HG02642 (cell line): ENCODE data around the gene PTMS.

ENCODE experiments used
- ATAC-seq: cut with Tn5 transposase; IDR thresholded peaks from one replicate; pipeline ENCODE4 v1.9.1; 2021; ENCODE audit warnings: mild to moderate bottlenecking; ENCODE audit not compliant: unreplicated experiment, poor library complexity

PTMS gene

DNA sequence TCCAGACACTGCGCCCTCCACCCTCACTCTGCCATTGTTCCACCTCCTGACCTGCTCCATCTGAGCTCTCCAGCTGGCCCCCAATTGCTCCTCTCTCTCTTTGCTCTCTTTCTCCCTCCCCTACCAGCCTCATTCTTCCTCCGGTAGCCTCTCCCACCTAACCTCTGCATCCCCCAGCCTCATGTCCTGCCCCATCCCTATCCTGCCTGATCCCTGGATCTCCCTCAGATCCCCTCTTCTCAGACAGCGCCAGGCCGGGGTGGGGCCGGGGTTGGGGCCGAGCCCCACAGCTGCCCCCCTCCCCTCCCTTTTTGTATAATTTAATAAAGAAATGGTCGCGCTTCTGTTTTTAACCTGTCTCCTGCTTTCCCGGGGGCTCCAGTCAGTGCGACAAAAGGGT lies 4.4 kb downstream of the PTMS start:
- no peak for ATAC-seq

DNA sequence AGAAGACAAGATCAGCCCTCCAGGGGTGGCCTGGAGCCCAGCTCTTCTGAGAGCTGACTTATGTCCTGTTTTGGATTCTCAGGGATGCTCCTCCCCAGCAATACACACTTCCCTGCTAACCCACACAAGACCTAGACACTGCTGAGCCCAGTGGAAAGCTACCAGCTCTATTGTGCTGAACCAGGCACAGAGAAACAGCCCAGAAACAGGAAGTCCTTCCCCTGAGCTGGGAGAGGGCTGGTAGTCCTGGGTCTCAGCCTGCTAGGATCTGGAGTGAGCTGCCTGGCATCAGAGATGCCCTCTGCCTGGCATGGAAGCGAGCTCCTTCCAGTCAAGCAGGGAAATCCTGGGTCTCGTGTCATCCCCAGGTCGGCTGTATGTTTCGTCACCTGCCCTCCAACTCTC lies 4.9 kb downstream of the PTMS start:
- ATAC-seq, result no peak

DNA sequence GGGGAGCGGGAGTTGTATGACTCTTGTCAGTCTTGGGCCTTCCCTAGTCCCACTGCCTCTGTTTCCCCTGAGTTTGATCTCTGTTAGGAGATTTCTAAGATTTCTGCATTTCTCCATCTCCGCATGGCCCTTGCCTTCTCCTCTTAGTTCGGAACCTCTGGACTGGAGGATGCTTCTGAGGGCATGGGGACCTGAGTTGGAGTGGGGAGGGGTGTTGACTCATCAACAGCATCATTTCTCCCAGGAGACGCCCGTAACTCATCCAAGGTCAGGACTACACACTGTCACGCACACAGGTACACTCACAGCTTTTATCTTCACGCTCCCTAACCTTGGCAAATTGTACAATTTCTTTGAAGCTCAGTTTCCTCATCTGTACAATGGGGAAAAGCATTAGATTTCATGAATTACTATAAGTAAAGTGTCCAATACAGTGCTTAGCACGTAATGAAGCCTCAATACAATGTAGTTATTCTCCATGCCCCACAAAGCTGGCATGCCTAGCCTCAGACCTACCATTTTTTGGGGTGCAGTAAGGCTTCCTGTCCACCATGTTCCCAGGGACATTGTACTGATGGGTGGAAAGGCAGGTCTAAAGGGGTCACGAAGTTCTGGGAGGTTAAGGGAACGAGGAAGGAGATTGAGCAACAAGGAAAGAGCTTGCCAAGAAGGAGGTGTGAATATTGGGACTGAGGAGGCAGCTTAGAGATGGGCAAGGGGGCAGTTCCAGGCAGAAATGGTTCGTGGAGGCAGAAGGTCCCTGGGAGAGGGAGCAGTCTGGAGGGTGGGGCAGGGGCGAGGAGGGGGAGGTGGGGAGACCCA lies 5.6 kb downstream of the PTMS start:
- no peak for ATAC-seq

DNA sequence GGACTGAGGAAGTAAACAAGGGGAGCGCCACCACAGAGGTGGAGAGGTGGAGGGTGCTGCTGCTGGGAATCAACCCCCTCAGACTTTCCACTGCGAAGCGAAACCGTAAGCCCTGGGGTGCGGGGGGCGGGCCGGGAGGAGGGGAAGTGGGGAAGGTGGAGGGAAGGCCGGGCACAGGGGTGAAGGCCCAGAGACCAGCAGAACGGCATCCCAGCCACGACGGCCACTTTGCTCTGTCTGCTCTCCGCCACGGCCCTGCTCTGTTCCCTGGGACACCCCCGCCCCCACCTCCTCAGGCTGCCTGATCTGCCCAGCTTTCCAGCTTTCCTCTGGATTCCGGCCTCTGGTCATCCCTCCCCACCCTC lies 6.2 kb downstream of the PTMS start, which contains the start of gene LAG3:
Gene LAG3 (plus strand): TSS at position 190 of the 365 bp plus-strand sequence. CDS start 333 bp downstream, outside the sequence.
- ATAC-seq, result no peak

DNA sequence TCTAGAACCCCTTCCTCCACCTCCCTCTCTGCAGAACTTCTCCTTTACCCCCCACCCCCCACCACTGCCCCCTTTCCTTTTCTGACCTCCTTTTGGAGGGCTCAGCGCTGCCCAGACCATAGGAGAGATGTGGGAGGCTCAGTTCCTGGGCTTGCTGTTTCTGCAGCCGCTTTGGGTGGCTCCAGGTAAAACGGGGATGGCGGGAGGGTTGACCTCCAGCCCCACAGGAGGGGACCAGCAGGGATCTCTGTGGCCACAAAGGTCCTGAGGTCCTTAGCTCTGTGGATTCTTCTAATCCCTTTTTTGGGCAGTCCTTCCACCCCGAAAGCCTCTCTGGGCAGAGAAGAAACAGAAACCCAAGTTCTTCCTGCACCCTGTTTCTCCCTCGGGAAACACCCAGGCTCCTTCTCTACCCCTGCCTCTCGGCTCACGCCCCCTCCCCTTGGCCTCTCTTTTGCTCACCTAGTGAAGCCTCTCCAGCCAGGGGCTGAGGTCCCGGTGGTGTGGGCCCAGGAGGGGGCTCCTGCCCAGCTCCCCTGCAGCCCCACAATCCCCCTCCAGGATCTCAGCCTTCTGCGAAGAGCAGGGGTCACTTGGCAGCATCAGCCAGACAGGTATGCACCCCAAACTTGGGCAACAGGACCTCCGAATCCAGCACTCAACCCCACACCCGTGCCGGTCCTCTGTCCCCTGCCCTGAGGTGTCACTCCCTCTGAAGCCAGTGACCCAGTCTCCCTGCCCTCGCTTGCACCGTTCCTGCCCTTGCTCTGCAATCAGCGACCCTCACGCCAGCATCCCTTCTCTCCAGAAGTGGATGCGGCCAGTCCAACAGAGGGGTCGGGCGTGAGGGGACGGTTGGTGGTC lies 6.8 kb downstream of the PTMS start:
- ATAC-seq, result no peak

DNA sequence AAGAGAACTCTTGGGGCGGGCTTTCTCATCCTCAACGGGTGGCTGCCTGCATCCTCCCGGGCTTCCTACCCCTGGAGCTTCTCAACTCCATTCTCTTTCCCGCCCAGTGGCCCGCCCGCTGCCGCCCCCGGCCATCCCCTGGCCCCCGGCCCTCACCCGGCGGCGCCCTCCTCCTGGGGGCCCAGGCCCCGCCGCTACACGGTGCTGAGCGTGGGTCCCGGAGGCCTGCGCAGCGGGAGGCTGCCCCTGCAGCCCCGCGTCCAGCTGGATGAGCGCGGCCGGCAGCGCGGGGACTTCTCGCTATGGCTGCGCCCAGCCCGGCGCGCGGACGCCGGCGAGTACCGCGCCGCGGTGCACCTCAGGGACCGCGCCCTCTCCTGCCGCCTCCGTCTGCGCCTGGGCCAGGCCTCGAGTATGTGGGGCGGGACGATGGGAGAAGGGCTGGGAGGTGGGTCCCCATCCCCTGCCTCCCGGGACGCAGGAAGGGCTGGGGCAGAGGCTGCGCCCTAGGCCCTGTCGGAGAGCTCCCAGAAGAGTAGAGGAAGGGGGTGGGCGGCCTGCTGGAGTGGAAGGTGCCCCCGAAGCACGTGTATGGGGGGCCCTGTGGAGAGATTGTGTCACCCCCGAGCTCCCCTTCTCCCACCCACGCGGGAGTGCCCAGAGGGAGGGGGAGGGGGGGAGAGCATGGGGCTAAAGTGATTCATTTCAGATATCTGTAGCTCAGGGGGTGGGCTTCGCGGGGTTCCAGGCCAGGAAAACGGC lies 7.6 kb downstream of the PTMS start:
- ATAC-seq, result no peak

DNA sequence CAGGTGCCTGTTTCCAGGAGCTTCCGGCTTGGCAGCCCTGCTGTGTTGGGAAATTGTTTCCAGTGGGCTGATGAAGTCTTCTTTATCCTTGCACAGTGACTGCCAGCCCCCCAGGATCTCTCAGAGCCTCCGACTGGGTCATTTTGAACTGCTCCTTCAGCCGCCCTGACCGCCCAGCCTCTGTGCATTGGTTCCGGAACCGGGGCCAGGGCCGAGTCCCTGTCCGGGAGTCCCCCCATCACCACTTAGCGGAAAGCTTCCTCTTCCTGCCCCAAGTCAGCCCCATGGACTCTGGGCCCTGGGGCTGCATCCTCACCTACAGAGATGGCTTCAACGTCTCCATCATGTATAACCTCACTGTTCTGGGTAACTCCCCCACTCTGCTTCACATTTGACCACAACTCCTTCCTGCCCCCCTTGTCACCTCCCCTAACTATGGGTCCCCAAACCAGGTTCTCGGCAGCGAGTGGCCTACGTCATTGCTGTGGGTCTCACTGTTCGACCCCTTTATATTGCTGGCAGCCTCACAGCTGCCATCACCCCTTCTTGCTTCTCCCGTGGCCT lies 8.4 kb downstream of the PTMS start:
- ATAC-seq, result no peak

DNA sequence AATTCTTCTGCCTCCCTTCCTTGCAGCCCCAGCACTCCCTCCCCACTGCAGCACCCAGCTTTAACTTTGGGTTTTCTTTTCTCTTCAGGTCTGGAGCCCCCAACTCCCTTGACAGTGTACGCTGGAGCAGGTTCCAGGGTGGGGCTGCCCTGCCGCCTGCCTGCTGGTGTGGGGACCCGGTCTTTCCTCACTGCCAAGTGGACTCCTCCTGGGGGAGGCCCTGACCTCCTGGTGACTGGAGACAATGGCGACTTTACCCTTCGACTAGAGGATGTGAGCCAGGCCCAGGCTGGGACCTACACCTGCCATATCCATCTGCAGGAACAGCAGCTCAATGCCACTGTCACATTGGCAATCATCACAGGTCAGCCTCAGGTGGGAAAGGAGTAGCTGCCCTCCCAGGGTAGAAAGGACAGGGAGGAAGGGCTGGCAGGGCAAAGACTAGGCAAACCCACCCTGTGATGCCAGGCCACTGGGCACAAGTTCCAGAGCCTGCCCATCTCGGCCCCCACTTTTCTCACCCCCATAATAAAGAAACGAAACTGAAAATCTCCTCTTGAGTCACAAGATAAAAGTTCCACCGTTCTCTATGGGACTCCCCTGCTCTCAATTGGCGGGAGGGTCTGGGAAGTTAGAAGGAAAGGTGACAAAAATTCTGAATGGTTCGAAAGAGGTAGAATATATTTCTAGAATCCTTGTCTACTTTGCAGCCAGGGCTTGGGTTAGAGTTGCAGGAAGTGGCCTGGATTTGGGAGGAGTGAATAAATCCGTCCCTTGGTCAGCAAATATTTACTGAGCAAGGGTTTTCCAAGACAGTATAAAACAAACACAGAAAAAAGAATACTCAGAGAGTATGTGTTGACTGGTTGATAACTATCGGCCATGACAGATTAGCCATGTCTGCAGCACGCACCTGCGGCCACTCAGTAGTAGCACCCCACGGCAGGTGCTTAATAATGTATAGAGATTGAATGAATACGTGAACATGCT lies 9.3 kb downstream of the PTMS start:
- ATAC-seq, result no peak

DNA sequence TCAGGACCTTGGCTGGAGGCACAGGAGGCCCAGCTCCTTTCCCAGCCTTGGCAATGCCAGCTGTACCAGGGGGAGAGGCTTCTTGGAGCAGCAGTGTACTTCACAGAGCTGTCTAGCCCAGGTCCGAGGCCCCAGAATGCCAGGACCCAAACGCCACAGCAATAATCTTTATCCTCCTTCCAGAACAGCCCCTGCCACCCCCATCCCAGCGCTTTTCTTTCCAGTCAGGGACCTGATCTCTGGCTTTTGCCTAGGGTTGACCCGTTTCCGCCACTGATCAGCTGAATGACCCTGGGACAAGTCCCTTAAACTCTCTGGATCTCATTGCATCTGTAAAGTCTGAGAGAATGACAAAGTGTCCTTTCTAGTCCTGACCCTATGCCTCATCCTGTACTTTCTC lies 11.2 kb downstream of the PTMS start:
- no peak for ATAC-seq

DNA sequence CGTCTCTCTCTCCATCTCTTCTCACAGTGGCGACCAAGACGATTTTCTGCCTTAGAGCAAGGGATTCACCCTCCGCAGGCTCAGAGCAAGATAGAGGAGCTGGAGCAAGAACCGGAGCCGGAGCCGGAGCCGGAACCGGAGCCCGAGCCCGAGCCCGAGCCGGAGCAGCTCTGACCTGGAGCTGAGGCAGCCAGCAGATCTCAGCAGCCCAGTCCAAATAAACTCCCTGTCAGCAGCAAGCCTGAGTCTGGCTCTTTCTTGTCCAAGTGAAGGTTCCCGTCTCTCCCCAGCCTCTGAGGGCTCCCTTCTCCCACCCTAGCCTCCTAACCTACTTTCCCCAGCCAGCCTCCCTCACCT lies 12.0 kb downstream of the PTMS start:
- no peak for ATAC-seq

DNA sequence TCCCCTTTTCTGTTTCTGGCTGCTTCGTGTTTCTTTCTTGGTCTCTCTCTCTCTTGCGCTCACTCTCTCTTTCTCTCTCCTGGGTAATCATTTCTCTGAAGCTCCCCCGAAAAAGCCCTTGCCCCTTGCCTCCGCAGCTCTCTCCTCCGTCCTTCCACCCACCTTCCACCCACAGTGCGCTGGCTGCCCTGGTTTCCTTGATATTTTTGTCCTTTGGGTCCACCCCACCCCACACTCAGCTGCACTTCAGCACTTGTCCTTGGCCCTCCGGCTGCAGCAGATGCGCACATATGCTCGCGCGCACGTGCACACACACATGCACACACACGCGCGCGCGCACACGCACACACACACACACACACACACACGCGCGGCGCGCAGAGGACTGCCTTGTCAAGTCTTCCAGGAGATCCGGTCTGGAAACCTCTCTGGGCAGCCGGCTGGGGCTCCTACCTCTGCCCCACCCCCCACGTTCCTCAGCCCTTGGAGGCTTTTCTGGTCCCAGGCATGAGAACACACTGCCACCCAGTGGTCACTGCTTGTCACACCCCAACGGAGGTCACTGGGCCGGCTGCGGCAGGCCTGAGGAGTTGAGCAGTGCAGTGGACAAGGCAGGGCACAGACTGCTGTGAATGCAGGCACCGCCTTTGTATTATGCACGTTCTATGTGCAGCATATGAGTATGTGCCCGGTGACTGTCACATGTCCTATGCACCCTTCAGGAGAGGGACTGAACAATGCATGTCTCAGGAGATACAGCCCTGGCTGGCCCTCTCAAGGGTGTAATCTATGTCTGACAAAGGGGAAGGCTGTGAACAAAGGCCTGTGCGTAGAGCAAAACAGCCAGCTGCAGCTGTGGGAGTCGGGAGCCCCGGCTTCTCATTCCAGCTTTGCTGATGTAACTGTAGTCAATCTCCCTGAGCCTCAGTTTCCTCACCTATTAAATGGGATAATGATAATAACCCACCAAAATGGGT lies 12.7 kb downstream of the PTMS start:
- ATAC-seq, result peak; percentile 79

DNA sequence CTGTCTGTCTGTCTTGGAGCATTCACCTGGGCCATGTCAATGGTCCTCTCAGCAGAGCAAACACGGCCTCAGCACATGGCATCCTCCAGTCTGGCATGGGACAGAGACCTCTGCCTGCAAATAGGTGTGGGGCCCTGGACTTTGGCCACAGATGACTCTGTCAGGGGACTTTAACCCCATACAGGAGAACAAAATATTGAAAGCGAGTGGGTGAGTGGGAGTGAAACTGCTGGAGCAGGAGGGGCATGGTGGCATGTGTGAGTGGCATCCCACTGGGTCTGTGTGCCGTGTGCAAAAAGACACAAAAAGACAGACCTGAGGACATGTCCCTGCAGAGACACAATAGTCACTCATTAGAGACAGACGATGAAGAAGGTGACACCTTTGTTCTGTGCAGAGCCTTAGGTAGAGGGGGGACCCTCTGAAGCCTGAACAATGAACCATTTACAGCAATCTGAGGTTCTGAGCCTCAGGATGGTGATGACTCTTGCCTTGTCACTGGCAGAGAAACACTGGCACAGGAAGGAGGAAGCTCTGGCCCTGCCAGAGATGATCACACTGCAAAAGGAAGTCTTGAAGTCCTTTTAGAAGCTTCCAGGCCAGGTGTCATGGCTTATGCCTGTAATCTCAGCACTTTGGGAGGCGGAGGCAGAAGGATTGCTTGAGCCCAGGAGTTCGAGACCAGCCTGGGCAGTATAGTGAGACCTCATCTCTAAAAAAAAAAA lies 13.7 kb downstream of the PTMS start:
- no peak for ATAC-seq

DNA sequence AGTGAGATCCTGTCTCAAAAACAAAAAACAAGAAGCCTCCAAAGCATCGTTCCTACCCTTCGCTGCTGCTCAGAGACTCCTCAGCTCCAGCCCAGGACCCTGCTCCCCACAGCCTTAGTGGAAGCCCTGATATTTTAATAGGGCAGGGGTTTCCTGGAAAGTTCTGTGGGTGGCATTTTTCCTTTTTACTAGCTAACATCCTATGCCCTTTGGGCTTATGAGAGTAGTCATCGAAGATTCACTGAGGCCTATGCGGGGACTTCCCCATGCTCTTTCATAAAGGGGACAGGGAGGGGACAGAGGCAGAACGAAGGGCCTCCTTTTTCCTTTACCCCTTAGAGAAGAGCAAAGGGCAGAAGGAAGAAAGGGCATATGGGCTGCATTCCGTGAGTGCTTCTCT lies 14.4 kb downstream of the PTMS start:
- ATAC-seq, result no peak

DNA sequence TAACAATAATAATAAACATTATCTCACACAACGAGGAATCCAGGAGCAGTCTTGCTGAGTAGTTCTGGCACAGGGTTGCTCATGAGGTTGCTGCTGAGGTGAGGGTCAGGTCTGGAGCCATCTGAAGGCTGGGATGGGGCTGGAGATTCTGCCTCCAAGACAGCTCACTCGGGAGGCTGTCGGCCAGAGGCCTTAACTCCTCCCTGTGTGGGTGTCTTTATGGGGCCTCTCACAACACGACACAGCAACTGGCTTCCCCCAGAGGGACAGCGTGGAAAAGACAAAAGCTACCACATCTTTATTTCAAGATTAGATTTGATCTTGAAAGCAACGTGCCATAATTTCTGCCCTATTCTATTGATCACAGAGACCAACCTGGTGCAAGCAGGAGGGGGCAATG lies 16.0 kb downstream of the PTMS start:
- no peak for ATAC-seq

DNA sequence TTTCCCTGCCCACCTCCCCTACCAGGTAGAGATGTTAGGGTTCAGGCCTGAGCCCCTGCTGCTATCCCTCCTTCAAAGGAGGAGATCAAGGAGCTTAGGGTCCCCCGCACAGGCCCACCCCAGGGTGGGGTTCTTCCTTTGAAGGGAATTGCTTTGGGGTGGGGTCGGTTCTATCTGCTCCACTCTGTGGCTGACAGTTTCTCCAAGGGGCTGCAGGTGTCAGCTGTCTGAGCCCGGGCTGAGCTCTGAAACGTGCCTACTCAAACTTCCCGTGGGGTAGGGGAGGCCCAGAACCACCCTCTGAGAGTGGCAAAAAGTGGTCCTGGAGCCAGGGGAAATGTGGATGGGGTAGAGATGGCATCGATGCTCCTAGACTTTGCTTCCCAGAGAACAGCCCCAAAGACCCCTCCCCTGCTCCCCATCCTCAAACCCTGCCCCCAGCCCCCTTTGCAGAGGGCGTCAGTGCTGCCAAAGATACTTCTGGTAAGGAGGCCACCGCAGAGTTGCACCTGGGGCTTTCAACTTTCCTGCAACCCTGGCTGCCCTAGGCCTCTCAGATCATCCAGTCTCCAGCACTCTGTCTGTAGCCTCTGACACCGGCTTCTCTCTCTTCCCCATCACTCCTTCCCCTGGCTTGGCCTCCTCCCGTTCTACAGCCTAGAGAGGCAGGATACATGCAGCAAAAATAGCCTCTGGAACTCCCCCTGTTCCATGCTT lies 16.8 kb downstream of the PTMS start:
- ATAC-seq, result no peak

DNA sequence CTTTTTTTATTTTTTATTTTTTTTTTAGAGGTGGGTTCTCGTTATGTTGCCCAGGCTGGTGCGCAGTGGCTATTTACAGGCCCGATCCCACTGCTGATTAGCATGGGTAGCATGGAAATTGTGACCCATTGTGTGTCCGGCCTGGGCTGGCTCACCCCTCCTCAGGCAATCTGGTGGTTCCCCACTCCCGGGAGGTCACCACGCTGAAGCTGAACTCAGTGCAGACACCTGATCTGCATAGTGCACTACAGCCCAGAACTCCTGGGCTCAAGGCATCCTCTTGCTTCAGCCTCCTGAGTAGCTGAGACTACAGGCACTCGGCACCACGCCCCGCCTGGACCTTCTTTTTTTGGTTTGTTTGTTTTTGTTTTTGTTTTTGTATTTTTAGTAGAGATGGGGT lies 17.7 kb downstream of the PTMS start:
- ATAC-seq, result no peak

DNA sequence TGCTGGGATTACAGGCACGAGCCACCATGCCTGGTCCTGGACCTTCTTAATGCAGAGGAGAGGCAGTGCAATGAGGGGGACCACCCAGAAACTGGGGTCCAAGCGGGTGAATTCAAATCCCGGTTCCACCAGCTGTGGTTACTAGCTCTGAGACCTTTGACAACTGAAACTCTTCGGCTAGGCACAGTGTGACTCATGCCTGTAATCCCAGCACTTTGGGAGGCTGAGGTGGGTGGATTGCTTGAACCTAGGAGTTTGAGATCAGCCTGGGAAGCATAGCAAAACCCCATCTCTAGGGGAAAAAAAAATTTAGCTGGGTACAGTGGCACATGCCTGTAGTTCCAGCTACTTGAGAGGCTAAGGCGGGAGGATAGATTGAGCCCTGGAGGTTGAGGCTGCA lies 18.1 kb downstream of the PTMS start:
- ATAC-seq, result no peak
